ENCODE measurements around the gene NLRP9. TPM values are rescaled to one million over a fixed set of nuclear protein-coding genes. Genes with fewer than 3 reads are reported as not detected.

The NLRP9 gene
- total RNA-seq, 1 experiment from 2014 or later, result not detected

DNA sequence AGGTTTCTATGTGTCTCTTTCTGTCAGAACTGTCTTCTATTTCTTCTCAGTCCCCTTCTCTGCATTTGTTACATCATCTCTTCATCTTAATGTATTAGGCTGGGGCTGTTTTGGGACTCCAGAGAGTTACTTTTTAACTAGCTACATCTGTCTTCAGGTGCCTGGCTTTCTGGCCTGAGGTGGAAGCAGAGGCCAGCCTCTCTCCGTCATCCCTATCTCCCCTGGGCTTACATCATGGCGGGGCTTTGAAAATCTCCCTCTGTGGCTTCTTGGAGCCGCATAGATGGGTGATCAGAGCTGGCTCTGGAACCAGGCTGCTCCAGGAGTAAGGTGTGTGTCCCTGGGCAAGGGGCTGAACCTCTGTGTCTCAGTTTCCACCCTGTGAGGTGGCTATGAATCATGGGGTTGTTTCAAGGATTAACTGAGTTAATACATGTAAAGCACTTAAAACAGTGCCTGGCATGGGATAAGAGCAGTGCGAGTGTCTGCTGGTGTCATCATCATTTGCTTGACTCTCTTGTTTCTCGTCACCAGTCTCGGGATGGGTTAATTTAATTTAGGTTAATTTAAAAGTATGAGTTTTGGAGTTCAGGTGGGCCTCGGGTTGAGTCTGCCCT is 61.2 kb downstream of the NLRP9 start:
- BruUV-seq (replicated peaks), result no TSS peak
- no peaks in the 10 kb centered on the region for H3K9me3 ChIP-seq (ENCODE audit: insufficient read depth, low read depth)
- H3K27me3 ChIP-seq (ENCODE audit: insufficient read depth, low read depth), result no peaks in the 10 kb centered on the region
- no peak for DNase-seq
- H3K9me2 ChIP-seq (ENCODE audit: insufficient read depth), result no peaks in the 10 kb centered on the region
- peaks cover 46% of the 10 kb centered on the region for H3K36me3 ChIP-seq (ENCODE audit: low read depth)
- peaks cover 57% of the 10 kb centered on the region for H4K20me1 ChIP-seq (ENCODE audit: insufficient read depth)
- H3F3A ChIP-seq (ENCODE audit: insufficient read depth, low read depth), result peaks cover 26% of the 10 kb centered on the region
- H2AFZ ChIP-seq, result no peak overlapping the region
- H3K79me2 ChIP-seq (ENCODE audit: low read depth), result peaks cover 80% of the 10 kb centered on the region
- no peak overlapping the region for H3K27ac ChIP-seq
- POLR2A ChIA-PET (ENCODE audit: unreplicated experiment), result no interaction called here
- H3K4me2 ChIP-seq, result peak overlapping the region; percentile 92
- H3K4me1 ChIP-seq (replicated peaks; ENCODE audit: insufficient read depth), result peaks cover 26% of the 10 kb centered on the region
- H3K4me3 ChIP-seq, result 0 out of 2 replicates have a peak overlapping the region, but pooled peaks have one; percentile 93
- TF ChIP-seq, protein P1, sequence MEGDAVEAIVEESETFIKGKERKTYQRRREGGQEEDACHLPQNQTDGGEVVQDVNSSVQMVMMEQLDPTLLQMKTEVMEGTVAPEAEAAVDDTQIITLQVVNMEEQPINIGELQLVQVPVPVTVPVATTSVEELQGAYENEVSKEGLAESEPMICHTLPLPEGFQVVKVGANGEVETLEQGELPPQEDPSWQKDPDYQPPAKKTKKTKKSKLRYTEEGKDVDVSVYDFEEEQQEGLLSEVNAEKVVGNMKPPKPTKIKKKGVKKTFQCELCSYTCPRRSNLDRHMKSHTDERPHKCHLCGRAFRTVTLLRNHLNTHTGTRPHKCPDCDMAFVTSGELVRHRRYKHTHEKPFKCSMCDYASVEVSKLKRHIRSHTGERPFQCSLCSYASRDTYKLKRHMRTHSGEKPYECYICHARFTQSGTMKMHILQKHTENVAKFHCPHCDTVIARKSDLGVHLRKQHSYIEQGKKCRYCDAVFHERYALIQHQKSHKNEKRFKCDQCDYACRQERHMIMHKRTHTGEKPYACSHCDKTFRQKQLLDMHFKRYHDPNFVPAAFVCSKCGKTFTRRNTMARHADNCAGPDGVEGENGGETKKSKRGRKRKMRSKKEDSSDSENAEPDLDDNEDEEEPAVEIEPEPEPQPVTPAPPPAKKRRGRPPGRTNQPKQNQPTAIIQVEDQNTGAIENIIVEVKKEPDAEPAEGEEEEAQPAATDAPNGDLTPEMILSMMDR (conservative IDR thresholded peaks at IDR 0.05), result no peak
- TF ChIP-seq EZH2 (IDR thresholded peaks at IDR 0.05; ENCODE audit: low read depth), result no peak
- CTCF ChIA-PET, result no interaction called here
- intact Hi-C loops (cut with micrococcal nuclease; ENCODE audit: unreplicated experiment), result no loop called here

DNA sequence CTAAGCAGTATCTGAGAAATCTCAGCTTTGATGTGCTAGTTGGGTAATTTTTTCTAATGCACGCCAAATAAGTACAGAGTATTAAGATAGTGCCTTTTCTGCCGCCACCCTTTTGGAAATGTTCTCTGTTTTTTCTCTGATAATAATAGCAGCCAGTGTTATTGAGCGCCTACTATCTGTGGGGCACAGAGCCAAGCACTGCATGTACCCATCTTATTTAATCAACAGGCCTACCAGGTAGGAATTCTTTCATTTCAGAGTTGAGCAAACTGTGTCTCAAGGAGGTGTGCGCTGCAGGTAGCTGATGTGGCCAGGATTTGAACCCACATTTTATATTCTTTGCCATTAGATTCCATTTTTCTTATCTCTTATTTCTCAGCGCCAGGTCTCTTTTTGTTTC is 61.8 kb downstream of the NLRP9 start:
- H3K4me3 ChIP-seq, result peak overlapping the region; percentile 93
- peaks cover 57% of the 10 kb centered on the region for H4K20me1 ChIP-seq (ENCODE audit: insufficient read depth)
- ChIA-PET CTCF (interaction anchor here (0.5 to 0.7 kb wide), 2 partner anchors 9 to 444 kb away, joined by 5 to 7 read pairs; no protein-coding TSS in a partner anchor), POLR2A (ENCODE audit: unreplicated experiment) (no interaction called here)
- H3K4me2 ChIP-seq, result peak overlapping the region; percentile 92
- intact Hi-C loops (cut with micrococcal nuclease; ENCODE audit: unreplicated experiment), result no loop called here
- H3K36me3 ChIP-seq (ENCODE audit: low read depth), result peaks cover 40% of the 10 kb centered on the region
- no peak for DNase-seq
- H3K9me2 ChIP-seq (ENCODE audit: insufficient read depth), result no peaks in the 10 kb centered on the region
- H2AFZ ChIP-seq, result no peak overlapping the region
- H3K4me1 ChIP-seq (replicated peaks; ENCODE audit: insufficient read depth), result peaks cover 26% of the 10 kb centered on the region
- H3K27me3 ChIP-seq (ENCODE audit: insufficient read depth, low read depth), result no peaks in the 10 kb centered on the region
- peaks cover 84% of the 10 kb centered on the region for H3K79me2 ChIP-seq (ENCODE audit: low read depth)
- no TSS peak for BruUV-seq (replicated peaks)
- no peaks in the 10 kb centered on the region for H3K9me3 ChIP-seq (ENCODE audit: insufficient read depth, low read depth)
- TF ChIP-seq, protein P1 (conservative IDR thresholded peaks at IDR 0.05), result no peak
- TF ChIP-seq EZH2 (IDR thresholded peaks at IDR 0.05; ENCODE audit: low read depth), result no peak
- H3F3A ChIP-seq (ENCODE audit: insufficient read depth, low read depth), result peaks cover 32% of the 10 kb centered on the region
- H3K27ac ChIP-seq, result no peak overlapping the region

DNA sequence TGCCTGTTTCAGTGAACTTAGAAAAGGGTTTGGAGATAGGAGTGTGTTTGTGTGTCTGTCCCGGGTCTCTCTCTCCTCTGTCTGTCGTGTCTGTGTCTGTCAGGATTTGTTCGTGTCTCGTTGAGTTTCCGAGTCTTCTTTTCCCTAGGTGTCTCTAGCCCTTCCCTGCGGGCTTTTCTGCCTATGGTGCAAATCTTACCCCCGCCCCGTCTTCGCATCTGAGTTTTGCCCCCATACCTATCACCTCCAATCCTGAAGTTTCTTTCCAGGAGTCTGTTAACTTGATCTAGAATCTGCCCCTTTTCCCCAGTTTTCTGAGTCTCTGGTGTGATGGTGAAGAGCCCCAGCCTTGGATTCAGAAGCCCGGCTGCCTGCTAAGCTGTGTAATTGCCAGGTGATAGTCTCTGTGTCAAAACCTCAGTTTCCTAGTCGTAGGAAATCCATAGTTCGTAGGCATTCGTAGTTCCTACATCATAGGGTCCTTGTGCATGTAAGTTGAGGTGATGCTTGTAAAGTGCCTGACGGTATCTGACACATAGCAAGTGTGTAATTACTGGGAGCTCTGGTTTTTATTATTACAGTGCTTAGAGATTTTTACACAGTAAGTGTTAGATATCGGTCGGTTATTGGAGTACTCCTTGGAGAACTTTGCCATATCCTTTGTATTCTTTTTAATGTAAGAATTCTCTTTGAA is 62.4 kb downstream of the NLRP9 start:
- H3K27ac ChIP-seq, result peak overlapping the region; percentile 5; the same call in 1 of the 2 replicates
- no peaks in the 10 kb centered on the region for H3K9me2 ChIP-seq (ENCODE audit: insufficient read depth)
- H3K9me3 ChIP-seq (ENCODE audit: insufficient read depth, low read depth), result no peaks in the 10 kb centered on the region
- peaks cover 29% of the 10 kb centered on the region for H3K4me1 ChIP-seq (replicated peaks; ENCODE audit: insufficient read depth)
- CTCF ChIA-PET, result interaction anchor here (0.5 to 0.7 kb wide), 3 partner anchors 8 to 444 kb away, joined by 3 to 7 read pairs (median 5); no protein-coding TSS in a partner anchor
- TSS peak; percentile 43 for BruUV-seq (replicated peaks)
- no peaks in the 10 kb centered on the region for H3K27me3 ChIP-seq (ENCODE audit: insufficient read depth, low read depth)
- H2AFZ ChIP-seq, result peak overlapping the region; percentile 76; the same call in 1 of the 2 replicates
- peak overlapping the region; percentile 93 for H3K4me3 ChIP-seq
- DNase-seq, result no peak
- POLR2A ChIA-PET (ENCODE audit: unreplicated experiment), result no interaction called here
- intact Hi-C loops (cut with micrococcal nuclease; ENCODE audit: unreplicated experiment), result loop anchor here (1.0 kb wide), 1 partner anchor 33 kb away; the partner anchor contains the start of gene ZNF581
- H4K20me1 ChIP-seq (ENCODE audit: insufficient read depth), result peaks cover 57% of the 10 kb centered on the region
- peak overlapping the region; percentile 92 for H3K4me2 ChIP-seq
- TF ChIP-seq, protein P1 (conservative IDR thresholded peaks at IDR 0.05), result no peak
- no peak for TF ChIP-seq EZH2 (IDR thresholded peaks at IDR 0.05; ENCODE audit: low read depth)
- peaks cover 34% of the 10 kb centered on the region for H3K36me3 ChIP-seq (ENCODE audit: low read depth)
- peaks cover 84% of the 10 kb centered on the region for H3K79me2 ChIP-seq (ENCODE audit: low read depth)
- H3F3A ChIP-seq (ENCODE audit: insufficient read depth, low read depth), result peaks cover 38% of the 10 kb centered on the region

Measured in PC-9 (cell line).